H1 (cell line): Measurements from ENCODE around the gene GALNT15. TPM values are rescaled to one million over a fixed set of nuclear protein-coding genes. Genes with fewer than 3 reads are reported as not detected.

Experiments
- CTCF ChIA-PET: fragments of 300-600 bp; sonication (Branson Sonifier 250); formaldehyde crosslinking; loops from one replicate; lab custom pipeline; 2021; ENCODE audit not compliant: partially characterized antibody; lab: Charles Lee
- POLR2A ChIA-PET: fragments of 300-600 bp; sonication (Branson Sonifier 250); formaldehyde crosslinking; loops from one replicate; lab custom pipeline; 2021; ENCODE audit warnings: inconsistent platforms; ENCODE audit not compliant: partially characterized antibody; lab: Charles Lee
- DNase-seq, 2 experiments: peaks; one replicate each; pipeline versions ENCODE4 v3.0.0 to v3.0.0-alpha.2; 2010 to 2022; ENCODE audit warnings: low spot score in 2 of 2, low read depth in 1 of 2, mixed read lengths in 1 of 2
- FAIRE-seq: peaks from 2 replicates; lab custom pipeline; 2011; peaks lifted over from hg19 to GRCh38; lab: Jason Lieb, UNC
- H2AFZ ChIP-seq: 2 replicates; pipeline ENCODE4 v1.8.1; 2012; ENCODE audit warnings: low read length, inconsistent platforms
- H2AK5ac ChIP-seq: 2 replicates; pipeline ENCODE4 v1.6.1; 2013; ENCODE audit warnings: low read depth, low read length
- H2BK120ac ChIP-seq: replicated peaks from 2 replicates; pipeline ENCODE3; 2013; ENCODE audit warnings: low read depth, low read length, inconsistent platforms
- H2BK12ac ChIP-seq: 2 replicates; pipeline ENCODE4 v1.6.1; 2013; ENCODE audit warnings: low read depth, low read length
- H2BK15ac ChIP-seq: 2 replicates; pipeline ENCODE4 v1.6.1; 2013; ENCODE audit warnings: low read length
- H2BK20ac ChIP-seq: 2 replicates; pipeline ENCODE4 v1.6.1; 2013; ENCODE audit warnings: low read length
- H2BK5ac ChIP-seq: 2 replicates; pipeline ENCODE4 v1.6.1; 2013; ENCODE audit warnings: low read depth, low read length
- H3K14ac ChIP-seq: 2 replicates; pipeline ENCODE4 v1.6.1; 2013; ENCODE audit warnings: inconsistent platforms; ENCODE audit not compliant: insufficient read length
- H3K18ac ChIP-seq: 2 replicates; pipeline ENCODE4 v1.6.1; 2013; ENCODE audit warnings: low read length; ENCODE audit errors: extremely low read depth
- H3K23ac ChIP-seq: 2 replicates; pipeline ENCODE4 v1.6.1; 2013; ENCODE audit warnings: inconsistent platforms; ENCODE audit not compliant: insufficient read length
- H3K23me2 ChIP-seq: 2 replicates; pipeline ENCODE4 v1.6.1; 2013; ENCODE audit warnings: low read depth, low read length
- H3K27ac ChIP-seq: 2 replicates; pipeline ENCODE4 v1.6.1; 2011; ENCODE audit warnings: low read depth, low read length, inconsistent platforms
- H3K27me3 ChIP-seq, 4 experiments: replicated peaks in 1 of 4; 1 replicate in 1 of 4; 2 replicates in 3 of 4; pipeline versions ENCODE4 v1.6.1 to v1.8.1; 2011 to 2013; ENCODE audit warnings: low read length in 3 of 4, mild to moderate bottlenecking in 3 of 4, inconsistent platforms in 2 of 4, mixed read lengths in 2 of 4, moderate library complexity in 1 of 4; ENCODE audit not compliant: control insufficient read depth in 3 of 4, insufficient read depth in 3 of 4; ENCODE audit errors: extremely low read depth in 1 of 4
- H3K36me3 ChIP-seq, 4 experiments: 2 replicates each; pipeline versions ENCODE4 v1.6.1 to v1.8.1; 2011 to 2013; ENCODE audit warnings: mild to moderate bottlenecking in 4 of 4, low read length in 3 of 4, moderate library complexity in 2 of 4, control low read depth in 1 of 4, inconsistent platforms in 1 of 4; ENCODE audit not compliant: insufficient read depth in 4 of 4, control insufficient read depth in 2 of 4
- H3K4ac ChIP-seq: replicated peaks from 2 replicates; pipeline ENCODE3; 2013; ENCODE audit warnings: low read length, low read depth, mixed read lengths, inconsistent platforms; ENCODE audit not compliant: insufficient read length
- H3K4me1 ChIP-seq, 4 experiments: replicated peaks in 1 of 4; 1 replicate in 1 of 4; 2 replicates in 3 of 4; pipeline versions ENCODE4 v1.6.1 to v1.8.1; 2011 to 2013; ENCODE audit warnings: low read length in 3 of 4, inconsistent platforms in 2 of 4, mixed read lengths in 1 of 4; ENCODE audit not compliant: insufficient read depth in 4 of 4, control insufficient read depth in 3 of 4
- H3K4me2 ChIP-seq, 2 experiments: 2 replicates each; pipeline versions ENCODE4 v1.6.1 to v1.8.1; 2011 to 2013; ENCODE audit warnings: low read depth in 2 of 2, low read length in 2 of 2, control low read depth in 1 of 2, inconsistent platforms in 1 of 2, mild to moderate bottlenecking in 1 of 2; ENCODE audit not compliant: insufficient read depth in 1 of 2
- H3K4me3 ChIP-seq, 4 experiments: fragments of 200-600, 300-600 bp in 1 of 4; sonication (generic), shearing (Covaris generic), sonication (Bioruptor Twin) in 1 of 4; 2 replicates each; pipeline versions ENCODE4 v1.5.1 to v1.8.1; 2011 to 2016; ENCODE audit warnings: low read length in 4 of 4, low read depth in 3 of 4, control low read depth in 2 of 4, inconsistent platforms in 2 of 4, mild to moderate bottlenecking in 2 of 4, mixed read lengths in 1 of 4, moderate library complexity in 1 of 4; ENCODE audit not compliant: insufficient read depth in 2 of 4; ENCODE audit errors: extremely low read depth in 1 of 4
- H3K56ac ChIP-seq: replicated peaks from 2 replicates; pipeline ENCODE3; 2013; ENCODE audit warnings: low read depth, mild to moderate bottlenecking, mixed read lengths, low read length, inconsistent platforms; ENCODE audit not compliant: insufficient read length
- H3K79me1 ChIP-seq: 2 replicates; pipeline ENCODE4 v1.6.1; 2013; ENCODE audit warnings: low read depth, low read length, control low read depth
- H3K79me2 ChIP-seq, 2 experiments: 2 replicates each; pipeline versions ENCODE4 v1.6.1 to v1.8.1; 2012 to 2013; ENCODE audit warnings: low read length in 2 of 2, mild to moderate bottlenecking in 2 of 2, inconsistent platforms in 1 of 2; ENCODE audit not compliant: insufficient read depth in 2 of 2, control insufficient read depth in 1 of 2
- H3K9ac ChIP-seq, 4 experiments: replicated peaks in 1 of 4; 1 replicate in 1 of 4; 2 replicates in 3 of 4; pipeline versions ENCODE4 v1.6.1 to v1.8.1; 2011 to 2013; ENCODE audit warnings: low read depth in 3 of 4, low read length in 3 of 4, control low read depth in 2 of 4, mild to moderate bottlenecking in 2 of 4, moderate library complexity in 2 of 4, inconsistent platforms in 1 of 4; ENCODE audit errors: extremely low read depth in 1 of 4
- H3K9me3 ChIP-seq, 2 experiments: 2 replicates each; pipeline versions ENCODE4 v1.6.1 to v1.8.1; 2012 to 2013; ENCODE audit warnings: mild to moderate bottlenecking in 2 of 2, moderate library complexity in 2 of 2, control low read depth in 1 of 2, inconsistent platforms in 1 of 2, low read depth in 1 of 2, low read length in 1 of 2, mixed read lengths in 1 of 2; ENCODE audit not compliant: insufficient read depth in 2 of 2
- H4K20me1 ChIP-seq, 2 experiments: replicated peaks in 1 of 2; 2 replicates each; pipeline versions ENCODE3 to v1.8.1; 2011 to 2013; ENCODE audit warnings: inconsistent platforms in 2 of 2, low read length in 2 of 2, mild to moderate bottlenecking in 1 of 2; ENCODE audit not compliant: insufficient read depth in 2 of 2, control insufficient read depth in 1 of 2
- H4K5ac ChIP-seq: 2 replicates; pipeline ENCODE4 v1.6.1; 2013; ENCODE audit warnings: low read length, low read depth, mixed read lengths, inconsistent platforms; ENCODE audit not compliant: insufficient read length
- H4K8ac ChIP-seq: 2 replicates; pipeline ENCODE4 v1.8.0; 2013; ENCODE audit warnings: mild to moderate bottlenecking, moderate library complexity, low read length, inconsistent platforms; ENCODE audit not compliant: insufficient read depth; ENCODE audit errors: extremely low read depth
- H4K91ac ChIP-seq: replicated peaks from 2 replicates; pipeline ENCODE3; 2013; ENCODE audit warnings: low read length, mixed read lengths, inconsistent platforms; ENCODE audit not compliant: insufficient read length
- BACH1 ChIP-seq: IDR thresholded peaks from 2 replicates; pipeline ENCODE4 v1.6.1; 2012; ENCODE audit warnings: low read length, improper control_type of control experiment
- RBBP5 ChIP-seq: IDR thresholded peaks from 2 replicates; pipeline ENCODE4 v1.7.1; 2012; ENCODE audit warnings: low read depth, mild to moderate bottlenecking, inconsistent platforms, low read length, moderate library complexity, borderline replicate concordance
- SIN3A ChIP-seq, 2 experiments: IDR thresholded peaks in 1 of 2; conservative IDR thresholded peaks in 1 of 2; 2 replicates each; pipeline ENCODE4 v1.6.1; 2011 to 2012; ENCODE audit warnings: low read length in 2 of 2, improper control_type of control experiment in 1 of 2, low read depth in 1 of 2, mild to moderate bottlenecking in 1 of 2
- YY1 ChIP-seq: IDR thresholded peaks from 2 replicates; pipeline ENCODE4 v1.6.1; 2011; ENCODE audit warnings: low read depth, mild to moderate bottlenecking, low read length
- ZNF274 ChIP-seq: IDR thresholded peaks from 2 replicates; pipeline ENCODE4 v1.7.0; 2012; ENCODE audit warnings: low read length, borderline replicate concordance; ENCODE audit errors: extremely low read depth
- WGBS, 2 experiments: shearing (Covaris generic) in 1 of 2; methylation state at CpG; one replicate each; pipeline versions ENCODE4 v1.1.6 to v1.1.7; 2013 to 2015; ENCODE audit warnings: low lambda C conversion rate in 2 of 2, mixed read lengths in 2 of 2, inconsistent platforms in 1 of 2, low coverage in 1 of 2, missing lambda C conversion rate in 1 of 2; ENCODE audit not compliant: insufficient replicate concordance in 2 of 2, insufficient coverage in 1 of 2, insufficient read length in 1 of 2; ENCODE audit errors: extremely low coverage in 1 of 2, missing lambda C conversion rate in 1 of 2; 5-methylcytosine and 5-hydroxymethylcytosine counted together
- long read RNA-seq, 2 experiments: library from RNA in 1 of 2; library from capped mRNA in 1 of 2; stranded (forward); transcript quantifications; one replicate each; pipeline ENCODE4 v2.0.0, GENCODE V29; 2021; ENCODE audit warnings: inconsistent platforms in 1 of 2
- polyA minus RNA-seq, 3 experiments: library from RNA; depleted of rRNA, polyadenylated mRNA; stranded (reverse); fragments of >200 nt; gene quantifications; 1 replicate in 2 of 3; 2 replicates in 1 of 3; pipeline ENCODE4 v1.2.3, GENCODE V29; 2011
- polyA plus RNA-seq, 7 experiments: library from polyadenylated mRNA; depleted of rRNA in 3 of 7; stranded (reverse) in 5 of 7; unstranded in 2 of 7; fragments of >200 nt in 5 of 7; fragments of 200-250 nt in 2 of 7; gene quantifications; 1 replicate in 5 of 7; 2 replicates in 1 of 7; 4 replicates in 1 of 7; pipeline versions ENCODE4 v1.2.1 to v1.2.3, GENCODE V29; 2011 to 2013; ENCODE audit warnings: missing spikeins in 2 of 7, mixed read lengths in 2 of 7
- total RNA-seq: library from RNA; stranded (reverse); fragmentation: NEBNext Ultra II Directional; extraction: Animal tissue kit (Norgen Biotek cat#: 25700); gene quantifications from 2 replicates; pipeline ENCODE4 v1.2.1, GENCODE V29; 2021
- TF ChIP-seq, protein P1 (sequence below), 3 experiments: IDR thresholded peaks; 1 replicate in 2 of 3; 2 replicates in 1 of 3; pipeline versions ENCODE4 v1.5.1 to v1.6.1; 2011; ENCODE audit warnings: low read length in 3 of 3, mild to moderate bottlenecking in 3 of 3, inconsistent platforms in 2 of 3, low read depth in 1 of 3, moderate library complexity in 1 of 3; ENCODE audit not compliant: insufficient read depth in 1 of 3; ENCODE audit errors: control extremely low read depth in 1 of 3

Gene GALNT15, protein sequence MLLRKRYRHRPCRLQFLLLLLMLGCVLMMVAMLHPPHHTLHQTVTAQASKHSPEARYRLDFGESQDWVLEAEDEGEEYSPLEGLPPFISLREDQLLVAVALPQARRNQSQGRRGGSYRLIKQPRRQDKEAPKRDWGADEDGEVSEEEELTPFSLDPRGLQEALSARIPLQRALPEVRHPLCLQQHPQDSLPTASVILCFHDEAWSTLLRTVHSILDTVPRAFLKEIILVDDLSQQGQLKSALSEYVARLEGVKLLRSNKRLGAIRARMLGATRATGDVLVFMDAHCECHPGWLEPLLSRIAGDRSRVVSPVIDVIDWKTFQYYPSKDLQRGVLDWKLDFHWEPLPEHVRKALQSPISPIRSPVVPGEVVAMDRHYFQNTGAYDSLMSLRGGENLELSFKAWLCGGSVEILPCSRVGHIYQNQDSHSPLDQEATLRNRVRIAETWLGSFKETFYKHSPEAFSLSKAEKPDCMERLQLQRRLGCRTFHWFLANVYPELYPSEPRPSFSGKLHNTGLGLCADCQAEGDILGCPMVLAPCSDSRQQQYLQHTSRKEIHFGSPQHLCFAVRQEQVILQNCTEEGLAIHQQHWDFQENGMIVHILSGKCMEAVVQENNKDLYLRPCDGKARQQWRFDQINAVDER
- total RNA-seq (not detected in 2 replicates), polyA plus RNA-seq (2011; rRNA removed) (0.02 TPM in 1 of 2 replicates, not detected in the other), polyA minus RNA-seq (2011; rRNA and poly(A)+ RNA removed) (0.06 and 0.12 TPM in 2 replicates)
- polyA plus RNA-seq (2011; cell fraction: cytosol; rRNA removed), result not detected
- 0.30 TPM for polyA plus RNA-seq (2011; cell fraction: nucleus; rRNA removed)
- not detected in 4 replicates for polyA plus RNA-seq (2012, experiment 1 of 2)
- polyA plus RNA-seq (2012, experiment 2 of 2), result not detected
- not detected for polyA plus RNA-seq (2013, experiment 1 of 2)
- 0.04 TPM for polyA plus RNA-seq (2013, experiment 2 of 2)
- not detected for polyA minus RNA-seq (2011; cell fraction: cytosol; rRNA and poly(A)+ RNA removed)
- not detected for polyA minus RNA-seq (2011; cell fraction: nucleus; rRNA and poly(A)+ RNA removed)
- long read RNA-seq, experiment 1, result 0 reads
- long read RNA-seq, experiment 2, result 0 reads

DNA sequence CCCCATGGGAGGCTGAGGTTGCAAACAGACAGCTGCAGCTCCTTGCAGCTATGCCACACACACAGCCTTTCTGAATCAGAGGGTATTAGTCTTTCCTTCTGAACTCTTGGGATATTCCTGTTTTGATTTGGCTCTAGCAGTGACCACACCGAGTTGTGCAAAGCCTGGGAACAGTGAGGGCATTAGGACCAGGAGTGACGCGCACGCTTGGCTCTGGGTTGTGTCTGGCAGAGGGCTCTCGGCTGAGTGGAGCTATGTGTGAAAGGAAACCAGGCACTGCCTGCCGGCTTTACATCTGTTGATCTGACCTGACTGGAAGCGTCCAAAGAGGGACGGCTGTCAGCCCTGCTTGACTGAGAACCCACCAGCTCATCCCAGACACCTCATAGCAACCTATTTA lies at the start of gene GALNT15:
GALNT15 (plus strand) TSS at position 292 of the 400 bp plus-strand sequence. CDS start 472 bp downstream, outside the sequence.
- H3K14ac ChIP-seq, result no peak within 1 kb of the TSS
- H3K79me2 ChIP-seq, result no peaks in the 10 kb centered on the region
- H2BK15ac ChIP-seq, result no peak within 1 kb of the TSS
- no peak within 1 kb of the TSS for H3K27ac ChIP-seq
- no peak within 1 kb of the TSS for H2BK5ac ChIP-seq
- H4K8ac ChIP-seq, result no peak within 1 kb of the TSS
- H3K4me1 ChIP-seq, result no peaks in the 10 kb centered on the region
- no peak within 1 kb of the TSS for H3K18ac ChIP-seq
- no peak within 1 kb of the TSS for H4K5ac ChIP-seq
- H3K56ac ChIP-seq, result no peak within 1 kb of the TSS
- POLR2A ChIA-PET, result no interaction called here
- DNase-seq (no peak), FAIRE-seq (no peak)
- H2BK12ac ChIP-seq, result no peak within 1 kb of the TSS; the same call in 1 of the 2 replicates
- peaks cover 2% of the 10 kb centered on the region for H3K23me2 ChIP-seq
- CTCF ChIA-PET, result interaction anchor here (0.7 to 2.9 kb wide), 12 partner anchors 9 to 200 kb away, joined by 3 to 18 read pairs (median 5); no protein-coding TSS in a partner anchor
- no peaks in the 10 kb centered on the region for H4K20me1 ChIP-seq
- no peak within 1 kb of the TSS for H3K4me3 ChIP-seq
- no peak within 1 kb of the TSS for H2BK120ac ChIP-seq
- H2AK5ac ChIP-seq, result no peak within 1 kb of the TSS
- 85% methylated on average over 8 of the region's 8 CpGs; no CpG with 5 or more reads in 1 of the 2 experiments for WGBS, 2 experiments
- H3K27me3 ChIP-seq, result no peaks in the 10 kb centered on the region
- H3K4me2 ChIP-seq, result no peak within 1 kb of the TSS
- H3K9me3 ChIP-seq, result peaks cover 2 to 5% of the 10 kb centered on the region in 2 experiments; a peak in 1 of 4 replicates
- no peaks in the 10 kb centered on the region for H3K79me1 ChIP-seq
- no peaks in the 10 kb centered on the region for H3K36me3 ChIP-seq
- H3K23ac ChIP-seq, result no peak within 1 kb of the TSS
- no peak within 1 kb of the TSS for H2BK20ac ChIP-seq
- no peak within 1 kb of the TSS for H2AFZ ChIP-seq
- no peak within 1 kb of the TSS; a peak in 1 of 7 replicates for H3K9ac ChIP-seq
- no peak within 1 kb of the TSS for H3K4ac ChIP-seq
- no peak within 1 kb of the TSS for H4K91ac ChIP-seq
- TF ChIP-seq BACH1 (no peak), SIN3A (conservative IDR thresholded peaks at IDR 0.05 in 1 of 2, IDR thresholded peaks at IDR 0.05 in 1 of 2; ENCODE audit: low read depth in 1 of 2, low read length in 2 of 2) (no peak), ZNF274 (no peak), RBBP5 (no peak), YY1 (no peak)
- TF ChIP-seq, protein P1, sequence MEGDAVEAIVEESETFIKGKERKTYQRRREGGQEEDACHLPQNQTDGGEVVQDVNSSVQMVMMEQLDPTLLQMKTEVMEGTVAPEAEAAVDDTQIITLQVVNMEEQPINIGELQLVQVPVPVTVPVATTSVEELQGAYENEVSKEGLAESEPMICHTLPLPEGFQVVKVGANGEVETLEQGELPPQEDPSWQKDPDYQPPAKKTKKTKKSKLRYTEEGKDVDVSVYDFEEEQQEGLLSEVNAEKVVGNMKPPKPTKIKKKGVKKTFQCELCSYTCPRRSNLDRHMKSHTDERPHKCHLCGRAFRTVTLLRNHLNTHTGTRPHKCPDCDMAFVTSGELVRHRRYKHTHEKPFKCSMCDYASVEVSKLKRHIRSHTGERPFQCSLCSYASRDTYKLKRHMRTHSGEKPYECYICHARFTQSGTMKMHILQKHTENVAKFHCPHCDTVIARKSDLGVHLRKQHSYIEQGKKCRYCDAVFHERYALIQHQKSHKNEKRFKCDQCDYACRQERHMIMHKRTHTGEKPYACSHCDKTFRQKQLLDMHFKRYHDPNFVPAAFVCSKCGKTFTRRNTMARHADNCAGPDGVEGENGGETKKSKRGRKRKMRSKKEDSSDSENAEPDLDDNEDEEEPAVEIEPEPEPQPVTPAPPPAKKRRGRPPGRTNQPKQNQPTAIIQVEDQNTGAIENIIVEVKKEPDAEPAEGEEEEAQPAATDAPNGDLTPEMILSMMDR (IDR thresholded peaks at IDR 0.05; ENCODE audit: control extremely low read depth in 1 of 3, insufficient read depth in 1 of 3, low read depth in 1 of 3, low read length in 3 of 3), result no peak
